Peyer's patch (tissue), 4 donors: Measurements from ENCODE around the gene TWSG1.

Experiments
- POLR2A ChIP-seq, 2 donors: fragments of 450-650 bp; IDR thresholded peaks; one replicate each; pipeline ENCODE4 v1.5.1; 2017; ENCODE audit warnings: antibody characterized with exemption in 2 of 2, mild to moderate bottlenecking in 2 of 2, moderate library complexity in 2 of 2
- TF ChIP-seq, protein P1 (sequence below), 6 experiments: fragments of 450-650 bp in 4 of 6; fragments of 200-600 bp in 2 of 6; sonication (generic) in 1 of 6; IDR thresholded peaks; one replicate each; pipeline ENCODE4 v1.5.1; 2017 to 2019; ENCODE audit warnings: antibody characterized with exemption in 6 of 6, mild to moderate bottlenecking in 3 of 6, moderate library complexity in 1 of 6

DNA sequence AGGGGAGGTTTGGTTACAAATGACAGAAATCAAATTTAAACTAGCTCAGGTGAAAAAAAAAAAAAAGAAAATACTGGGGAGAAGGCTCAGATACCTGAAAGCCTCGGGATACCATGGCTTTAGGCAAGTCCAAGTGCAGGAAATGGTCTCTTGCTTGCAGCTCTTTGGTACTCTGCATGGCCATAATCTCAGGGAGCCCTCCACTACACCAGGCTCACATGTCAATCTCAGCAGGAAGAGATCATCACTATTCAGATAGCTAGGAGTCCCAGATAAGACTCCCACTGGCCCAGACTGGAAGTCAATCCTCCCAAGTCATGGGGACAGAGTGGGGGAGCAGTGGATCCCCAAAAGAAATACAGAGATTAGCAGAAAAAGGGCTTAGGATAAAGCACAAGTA lies 75.9 kb downstream of the TWSG1 start:
- TF ChIP-seq, protein P1, sequence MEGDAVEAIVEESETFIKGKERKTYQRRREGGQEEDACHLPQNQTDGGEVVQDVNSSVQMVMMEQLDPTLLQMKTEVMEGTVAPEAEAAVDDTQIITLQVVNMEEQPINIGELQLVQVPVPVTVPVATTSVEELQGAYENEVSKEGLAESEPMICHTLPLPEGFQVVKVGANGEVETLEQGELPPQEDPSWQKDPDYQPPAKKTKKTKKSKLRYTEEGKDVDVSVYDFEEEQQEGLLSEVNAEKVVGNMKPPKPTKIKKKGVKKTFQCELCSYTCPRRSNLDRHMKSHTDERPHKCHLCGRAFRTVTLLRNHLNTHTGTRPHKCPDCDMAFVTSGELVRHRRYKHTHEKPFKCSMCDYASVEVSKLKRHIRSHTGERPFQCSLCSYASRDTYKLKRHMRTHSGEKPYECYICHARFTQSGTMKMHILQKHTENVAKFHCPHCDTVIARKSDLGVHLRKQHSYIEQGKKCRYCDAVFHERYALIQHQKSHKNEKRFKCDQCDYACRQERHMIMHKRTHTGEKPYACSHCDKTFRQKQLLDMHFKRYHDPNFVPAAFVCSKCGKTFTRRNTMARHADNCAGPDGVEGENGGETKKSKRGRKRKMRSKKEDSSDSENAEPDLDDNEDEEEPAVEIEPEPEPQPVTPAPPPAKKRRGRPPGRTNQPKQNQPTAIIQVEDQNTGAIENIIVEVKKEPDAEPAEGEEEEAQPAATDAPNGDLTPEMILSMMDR (IDR thresholded peaks at IDR 0.05) = no peak
- TF ChIP-seq POLR2A (IDR thresholded peaks at IDR 0.05) = no peak
